22Rv1 (cell line): ENCODE data around the gene PIP5KL1.

Experiments
- H3K27ac ChIP-seq: fragments of 450-650 bp; 2 replicates; pipeline ENCODE4 v1.5.1; 2017
- ZFX ChIP-seq: fragments of 450-650 bp; IDR thresholded peaks from 2 replicates; pipeline ENCODE4 v1.6.1; 2017; ENCODE audit warnings: antibody characterized with exemption, borderline replicate concordance
- TF ChIP-seq, protein P1 (sequence below): fragments of 450-650 bp; IDR thresholded peaks from 2 replicates; pipeline ENCODE4 v1.5.1; 2017; ENCODE audit warnings: mild to moderate bottlenecking

PIP5KL1 gene

GRCh38 chr9:127899128-127899943 lies 31.2 kb downstream of the PIP5KL1 start, which contains the start of gene ST6GALNAC6:
Gene ST6GALNAC6, minus strand, starts transcription at chr9:127899603. Its CDS starts 1,622 bp downstream, at chr9:127897981.
- TF ChIP-seq ZFX: no peak
- TF ChIP-seq, protein P1, sequence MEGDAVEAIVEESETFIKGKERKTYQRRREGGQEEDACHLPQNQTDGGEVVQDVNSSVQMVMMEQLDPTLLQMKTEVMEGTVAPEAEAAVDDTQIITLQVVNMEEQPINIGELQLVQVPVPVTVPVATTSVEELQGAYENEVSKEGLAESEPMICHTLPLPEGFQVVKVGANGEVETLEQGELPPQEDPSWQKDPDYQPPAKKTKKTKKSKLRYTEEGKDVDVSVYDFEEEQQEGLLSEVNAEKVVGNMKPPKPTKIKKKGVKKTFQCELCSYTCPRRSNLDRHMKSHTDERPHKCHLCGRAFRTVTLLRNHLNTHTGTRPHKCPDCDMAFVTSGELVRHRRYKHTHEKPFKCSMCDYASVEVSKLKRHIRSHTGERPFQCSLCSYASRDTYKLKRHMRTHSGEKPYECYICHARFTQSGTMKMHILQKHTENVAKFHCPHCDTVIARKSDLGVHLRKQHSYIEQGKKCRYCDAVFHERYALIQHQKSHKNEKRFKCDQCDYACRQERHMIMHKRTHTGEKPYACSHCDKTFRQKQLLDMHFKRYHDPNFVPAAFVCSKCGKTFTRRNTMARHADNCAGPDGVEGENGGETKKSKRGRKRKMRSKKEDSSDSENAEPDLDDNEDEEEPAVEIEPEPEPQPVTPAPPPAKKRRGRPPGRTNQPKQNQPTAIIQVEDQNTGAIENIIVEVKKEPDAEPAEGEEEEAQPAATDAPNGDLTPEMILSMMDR: no peak
- H3K27ac ChIP-seq: peak within 1 kb of the TSS; percentile 65

DNA sequence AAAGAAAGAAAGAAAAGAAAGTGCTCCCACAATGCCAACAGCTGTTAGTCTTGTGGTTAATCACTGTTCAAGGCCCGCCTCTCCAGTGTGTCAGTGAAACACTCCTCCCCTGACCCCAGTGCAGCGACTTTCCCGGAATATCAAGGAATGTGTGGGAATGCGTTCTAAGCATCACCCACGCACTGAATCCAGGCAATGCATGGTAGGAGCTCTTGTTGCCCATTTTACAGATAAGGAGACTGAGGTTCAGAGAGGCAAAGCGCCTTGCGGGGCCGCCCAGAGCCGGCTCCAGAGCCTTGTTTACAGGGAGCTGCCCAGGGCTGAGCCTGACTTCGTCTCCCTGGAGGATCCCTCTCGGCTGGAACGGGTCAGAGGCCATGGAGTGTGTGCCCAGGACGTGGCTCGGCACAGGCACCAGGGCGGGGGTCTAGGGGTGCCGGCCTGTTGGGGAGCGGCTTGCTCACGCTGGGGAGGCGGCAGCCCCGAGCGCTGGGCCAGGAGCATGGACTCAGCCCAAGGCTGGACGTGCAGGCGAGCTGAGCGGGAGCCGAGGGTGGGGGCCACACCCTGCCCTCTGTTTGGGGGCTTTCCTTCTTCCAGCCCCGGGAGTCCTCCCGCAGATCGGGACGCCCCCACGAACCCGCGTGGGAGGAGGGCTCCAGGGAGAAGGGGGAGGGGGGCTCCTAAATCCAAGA lies 32.0 kb downstream of the PIP5KL1 start:
- TF ChIP-seq ZFX: no peak
- TF ChIP-seq, protein P1: no peak
- peak overlapping the region; percentile 65 for H3K27ac ChIP-seq

GRCh38 chr9:127897193-127897692 lies 33.3 kb downstream of the PIP5KL1 start:
- H3K27ac ChIP-seq: 0 out of 2 replicates have a peak overlapping the region, but pooled peaks have one; percentile 18
- TF ChIP-seq, protein P1: no peak
- TF ChIP-seq ZFX: no peak

DNA sequence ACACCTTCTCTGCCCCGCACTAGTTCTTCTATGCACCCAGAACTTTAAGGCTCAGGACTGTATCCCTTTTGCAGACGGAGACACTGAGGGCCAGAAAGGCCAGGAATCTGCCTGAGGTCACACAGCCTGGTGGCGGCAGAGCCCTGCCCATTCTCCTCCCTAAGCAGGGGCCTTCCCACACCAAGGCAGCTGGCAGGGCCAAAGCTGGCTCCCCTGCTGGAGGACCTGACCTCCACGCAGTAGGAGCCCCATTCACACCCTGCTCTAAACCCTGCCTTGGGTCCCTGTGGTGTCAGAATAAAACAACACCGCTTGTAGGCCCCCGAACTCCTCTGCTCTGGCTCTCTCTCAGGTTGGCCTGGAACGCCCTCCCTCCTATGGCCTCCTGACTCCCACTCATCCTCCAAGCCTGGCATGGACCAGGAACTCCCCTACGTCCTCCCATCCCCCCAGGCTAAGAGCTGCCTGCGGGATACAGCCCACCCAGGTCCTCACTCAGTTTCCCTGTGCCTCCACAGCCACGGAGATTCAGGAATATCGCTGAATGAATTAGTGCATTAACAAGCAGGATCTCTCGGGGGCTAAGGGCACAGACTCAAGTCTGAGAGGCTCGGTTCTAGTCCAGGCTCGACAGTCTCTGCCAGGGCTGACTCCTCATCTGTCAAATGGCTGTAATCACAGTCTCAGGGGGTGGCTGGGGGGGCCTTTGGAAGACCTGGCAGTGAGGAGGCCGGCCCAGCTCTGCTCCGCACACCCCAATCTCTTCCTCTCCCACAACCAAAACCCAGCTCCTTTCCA lies 34.0 kb downstream of the PIP5KL1 start:
- no peak for TF ChIP-seq ZFX
- TF ChIP-seq, protein P1: no peak
- 0 out of 2 replicates have a peak overlapping the region, but pooled peaks have one; percentile 18 for H3K27ac ChIP-seq

DNA sequence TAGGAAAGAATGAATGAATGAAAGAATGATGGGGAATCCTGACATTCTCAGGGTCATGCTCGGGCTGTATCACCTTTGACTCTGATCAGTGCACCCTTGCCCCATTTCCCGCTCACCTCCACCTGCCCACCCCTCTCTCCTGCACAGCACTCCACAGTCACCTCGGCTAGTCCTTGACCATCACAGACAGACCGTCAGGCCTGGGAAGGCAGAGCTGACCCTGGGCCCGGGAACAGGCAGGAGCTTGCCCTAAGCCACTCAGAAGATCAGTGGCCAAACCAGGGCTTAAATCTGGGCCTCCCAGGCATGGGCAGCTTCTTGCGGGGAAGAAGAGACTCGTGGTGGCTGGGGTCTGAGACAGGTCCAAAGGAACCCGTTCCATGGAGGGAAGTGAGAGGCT lies 34.8 kb downstream of the PIP5KL1 start:
- H3K27ac ChIP-seq: no peak overlapping the region
- TF ChIP-seq, protein P1: no peak
- no peak for TF ChIP-seq ZFX

- H3K27ac ChIP-seq: no peak overlapping the region
- TF ChIP-seq ZFX: no peak
- TF ChIP-seq, protein P1: no peak
Observed at GRCh38 chr9:127893392-127893791, 37.2 kb downstream of the PIP5KL1 start.
